Non-pigmented ciliary epithelial cell (primary cell): Measurements from ENCODE around the gene FGGY.
"Not testable (repeated sequence)": the region's sequence is repeated elsewhere in the genome, so short reads cannot be mapped to it uniquely, and the experiment has no call there.

Experiments used
- DNase-seq: peaks from one replicate; pipeline ENCODE4 v3.0.0-alpha.2; 2010; ENCODE audit warnings: low read depth

FGGY gene

GRCh38 chr1:59482986-59483385 is 186.1 kb downstream of the FGGY start:
- DNase-seq, result no peak

DNA sequence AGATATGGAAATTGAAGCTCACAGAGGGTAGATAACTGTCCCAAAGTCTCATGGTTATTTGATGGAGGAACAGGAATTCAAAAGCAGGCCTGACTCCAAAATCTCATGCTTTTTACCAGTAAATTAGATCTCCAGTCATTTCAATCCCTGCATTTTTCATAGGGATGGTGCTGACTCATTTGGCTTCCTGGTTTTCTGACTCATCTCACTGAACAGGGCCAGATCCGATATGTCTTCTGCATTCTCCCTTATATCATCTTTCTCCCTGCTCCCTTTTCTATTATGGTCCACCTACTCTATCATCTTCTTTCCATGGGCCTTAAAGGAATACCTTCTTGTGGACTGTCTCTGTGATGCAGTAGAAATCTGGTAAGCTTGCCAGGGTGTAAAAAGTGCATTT is 187.2 kb downstream of the FGGY start:
- peak; percentile 64 for DNase-seq

- DNase-seq, result no peak
Observed at GRCh38 chr1:59485171-59485570, 188.3 kb downstream of the FGGY start.

DNA sequence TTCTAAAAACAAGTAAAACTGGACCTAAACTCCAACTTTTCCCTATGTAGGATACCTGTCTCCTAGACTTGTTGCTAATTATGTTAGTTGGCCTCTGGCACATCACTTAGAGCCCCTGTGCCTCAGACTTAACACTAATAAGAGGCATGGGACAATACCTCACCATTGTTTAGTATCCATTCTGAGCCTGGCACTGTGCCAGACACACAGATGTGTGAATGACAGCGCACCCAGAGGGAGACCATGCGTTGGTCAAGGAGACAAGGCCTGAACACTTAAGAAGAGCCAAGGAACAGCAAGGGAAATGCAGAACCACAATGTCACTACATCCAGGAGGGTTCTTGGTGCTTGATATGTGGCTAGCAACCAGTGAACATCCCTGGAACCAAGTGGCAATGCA is 189.1 kb downstream of the FGGY start:
- DNase-seq, result no peak

- no peak for DNase-seq
Observed at GRCh38 chr1:59486615-59487014, 189.7 kb downstream of the FGGY start.

GRCh38 chr1:59487335-59488031 is 190.6 kb downstream of the FGGY start:
- DNase-seq, result no peak

DNA sequence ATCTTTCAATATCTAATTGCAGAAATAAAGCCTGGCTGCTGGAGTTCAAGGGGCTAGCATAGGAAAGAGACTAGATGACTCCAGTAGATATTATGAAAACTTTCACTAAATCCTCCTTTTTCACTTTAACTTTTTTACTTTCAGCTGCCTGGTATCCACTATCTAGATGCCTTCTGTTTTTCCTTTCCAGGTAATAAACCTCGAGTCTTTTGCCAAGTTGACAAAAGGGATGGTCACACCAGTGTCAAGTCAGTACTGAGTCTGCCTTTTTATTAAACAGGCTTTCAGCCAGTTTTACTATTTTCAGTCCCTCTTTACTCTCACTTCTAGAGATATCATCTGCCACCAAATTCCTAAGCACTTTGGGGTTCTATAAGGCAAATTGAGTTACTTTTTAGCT is 195.6 kb downstream of the FGGY start:
- DNase-seq, result no peak

- no peak for DNase-seq
Observed at GRCh38 chr1:59494145-59494833, 197.4 kb downstream of the FGGY start.

DNA sequence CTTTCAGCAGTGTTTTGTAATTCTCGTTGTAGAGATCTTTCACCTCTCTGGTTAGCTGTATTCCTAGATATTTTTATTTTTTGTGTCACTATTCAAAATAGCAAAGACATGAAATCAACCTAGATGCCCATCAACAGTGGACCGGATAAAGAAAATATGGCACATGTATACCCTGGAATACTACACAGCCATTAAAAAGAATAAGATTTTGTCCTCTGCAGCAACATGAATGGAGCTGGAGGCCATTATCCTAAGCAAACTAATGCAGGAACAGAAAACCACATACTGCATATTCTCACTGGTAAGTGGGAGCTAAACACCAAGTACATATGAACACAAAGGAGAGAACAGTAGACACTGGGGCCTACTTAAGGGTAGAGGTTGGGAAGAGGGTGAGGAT is 199.3 kb downstream of the FGGY start:
- not testable (repeated sequence) for DNase-seq

DNA sequence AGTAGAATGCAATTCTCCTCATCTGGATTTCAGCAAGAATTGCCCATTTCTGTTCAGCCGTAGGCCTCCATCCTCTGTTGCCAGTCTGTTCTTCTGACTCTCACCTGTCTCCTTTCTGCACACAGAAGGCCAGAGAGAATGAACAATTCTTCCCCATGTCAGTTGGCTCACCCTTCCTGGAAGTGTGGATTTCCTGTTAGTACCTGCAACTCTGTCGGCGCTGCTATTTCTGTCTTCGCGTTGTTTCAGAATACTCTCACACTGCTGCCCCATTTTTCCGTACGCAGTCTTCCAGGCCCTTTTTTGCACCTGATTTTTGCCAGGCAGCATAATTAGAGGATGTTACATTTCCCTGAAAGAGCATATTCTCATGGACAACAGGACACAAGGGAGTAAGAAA is 200.7 kb downstream of the FGGY start:
- DNase-seq, result no peak

- DNase-seq, result no peak
Observed at GRCh38 chr1:59498640-59499039, 201.7 kb downstream of the FGGY start.

DNA sequence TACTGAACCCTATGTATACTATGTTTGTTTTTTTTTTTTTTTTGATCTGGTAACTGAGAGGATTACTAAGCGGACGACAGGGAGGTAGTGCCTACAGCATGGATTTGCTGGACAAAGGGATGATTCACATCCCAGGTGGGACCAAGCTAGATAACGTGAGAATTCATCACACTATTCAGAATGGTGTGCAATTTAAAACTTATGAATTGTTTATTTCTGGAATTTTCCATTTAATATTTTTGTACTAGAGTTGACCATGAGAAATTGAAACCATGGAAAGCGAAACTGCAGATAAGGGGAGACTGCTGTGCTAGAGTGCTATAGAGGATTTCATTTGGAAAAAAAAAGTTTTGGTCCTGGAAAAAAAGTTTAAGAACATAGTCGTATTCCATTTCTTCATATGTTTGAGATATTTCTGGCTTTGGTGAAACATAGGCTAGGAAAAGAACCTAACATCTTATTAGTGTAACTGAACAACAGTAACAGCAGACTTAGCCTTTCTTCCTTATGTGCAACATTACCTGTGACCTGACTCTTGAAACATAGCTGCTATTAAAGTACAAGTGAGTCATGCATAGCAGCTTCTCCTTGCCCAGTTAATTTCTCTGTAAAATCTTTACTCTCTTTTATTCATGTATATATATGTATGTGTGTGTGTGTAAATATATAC is 202.5 kb downstream of the FGGY start:
- no peak for DNase-seq

- no peak for DNase-seq
Observed at GRCh38 chr1:59499943-59500569, 203.2 kb downstream of the FGGY start.

DNA sequence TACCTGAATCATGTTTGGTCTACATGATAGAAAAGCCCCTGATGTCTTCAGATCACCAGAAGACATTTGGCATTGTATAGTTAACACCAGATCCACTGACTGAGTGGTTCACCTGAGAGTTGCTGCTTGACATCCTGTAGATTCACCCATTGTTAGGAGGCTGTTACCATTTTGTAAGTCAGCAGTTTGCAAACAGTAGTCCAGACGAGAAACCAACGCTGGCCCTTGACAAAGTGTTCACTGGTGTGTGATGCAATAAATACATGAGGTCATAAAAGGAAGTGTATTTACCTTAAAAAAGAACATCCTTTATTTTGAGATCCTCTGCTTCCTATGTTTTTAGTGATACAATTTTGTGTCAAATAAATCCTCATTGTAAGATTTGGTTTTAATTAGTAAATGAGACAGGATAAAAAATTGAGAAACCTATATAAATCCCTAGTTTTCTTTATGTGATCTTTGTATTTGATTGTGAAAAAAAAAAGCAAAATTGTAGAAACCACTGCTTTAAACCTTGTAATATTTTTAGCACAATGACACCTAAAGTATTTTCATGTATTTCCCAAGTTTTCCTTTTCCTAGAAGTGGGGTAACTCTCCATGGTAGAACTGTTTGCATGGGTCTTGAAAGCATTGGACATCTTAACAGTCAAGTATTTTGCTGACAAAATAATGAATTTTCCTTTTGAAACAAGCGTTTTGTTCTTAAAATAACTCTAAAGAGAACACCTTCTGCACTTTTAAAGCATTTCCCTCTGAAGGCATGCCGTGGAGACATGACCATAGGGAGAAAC is 204.3 kb downstream of the FGGY start:
- DNase-seq, result no peak

- DNase-seq, result no peak
Observed at GRCh38 chr1:59502009-59502691, 205.3 kb downstream of the FGGY start.

DNA sequence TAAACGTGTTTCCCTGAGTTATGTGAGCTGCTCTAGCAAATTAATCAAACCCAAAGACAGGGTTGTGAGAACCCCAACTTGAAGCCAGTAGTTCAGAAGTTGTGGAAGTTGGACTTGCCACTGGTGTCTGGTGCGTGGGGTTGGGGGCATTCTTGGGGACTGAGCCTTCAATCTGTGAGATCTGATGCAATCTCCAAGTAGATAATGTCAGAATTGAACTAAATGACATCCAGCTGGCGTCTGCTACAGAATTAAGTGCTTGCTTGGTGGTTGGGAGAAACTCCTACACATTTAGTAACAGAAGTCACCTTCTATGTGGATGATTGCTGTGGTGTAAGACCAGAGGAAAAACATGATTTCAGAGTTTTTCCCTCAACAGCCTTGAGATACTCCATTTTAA is 207.4 kb downstream of the FGGY start:
- DNase-seq, result no peak

DNA sequence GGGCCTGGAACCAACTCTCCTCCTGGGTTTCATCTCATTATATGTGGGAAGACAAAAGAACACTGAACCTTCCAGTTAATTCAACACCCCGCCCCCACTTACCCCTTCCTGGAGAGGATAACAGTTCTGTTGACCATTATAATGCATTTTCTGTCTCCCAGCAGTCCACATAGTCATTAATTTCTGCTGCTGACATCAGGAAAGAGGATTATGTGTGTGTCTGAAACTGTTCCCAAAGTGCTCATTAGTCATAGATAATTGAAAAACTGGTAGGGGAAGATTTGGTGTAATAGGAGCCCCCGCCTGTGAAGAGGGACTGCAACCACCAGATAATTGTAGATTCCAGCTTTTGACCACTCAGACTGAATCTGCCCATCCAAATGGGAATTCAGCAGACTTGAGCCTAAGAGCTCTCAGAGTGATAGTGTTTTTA is 208.7 kb downstream of the FGGY start:
- no peak for DNase-seq

DNA sequence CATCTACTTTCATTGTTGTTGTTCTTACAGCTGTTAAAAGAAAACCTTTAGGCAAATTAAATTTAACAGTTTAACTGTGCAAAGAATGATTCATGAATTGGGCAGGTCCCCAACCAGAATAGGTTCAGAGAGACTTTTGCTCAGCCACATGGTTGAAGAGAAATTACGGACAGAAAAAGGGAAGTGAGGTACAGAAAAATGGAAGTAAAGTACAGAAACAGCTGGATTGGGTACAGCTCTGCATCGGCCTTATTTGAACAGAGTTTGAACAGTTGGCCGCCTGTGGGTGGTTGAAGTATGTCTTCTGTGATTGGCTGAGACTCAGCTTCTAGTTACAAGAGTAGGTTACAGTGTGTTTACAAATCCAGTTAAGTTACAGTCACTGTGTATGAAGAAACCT is 210.1 kb downstream of the FGGY start:
- no peak for DNase-seq

GRCh38 chr1:59509341-59509875 is 212.5 kb downstream of the FGGY start:
- no peak for DNase-seq

GRCh38 chr1:59510249-59510648 is 213.4 kb downstream of the FGGY start:
- DNase-seq, result no peak
